Colon (tissue), 2 donors: ENCODE results near the gene MEF2C.

Source experiments
- FAIRE-seq: peaks from 2 replicates; lab custom pipeline; 2012; peaks lifted over from hg19 to GRCh38; lab: Jason Lieb, UNC
- donor health status: control.
- donor health status: control.

The MEF2C gene

DNA sequence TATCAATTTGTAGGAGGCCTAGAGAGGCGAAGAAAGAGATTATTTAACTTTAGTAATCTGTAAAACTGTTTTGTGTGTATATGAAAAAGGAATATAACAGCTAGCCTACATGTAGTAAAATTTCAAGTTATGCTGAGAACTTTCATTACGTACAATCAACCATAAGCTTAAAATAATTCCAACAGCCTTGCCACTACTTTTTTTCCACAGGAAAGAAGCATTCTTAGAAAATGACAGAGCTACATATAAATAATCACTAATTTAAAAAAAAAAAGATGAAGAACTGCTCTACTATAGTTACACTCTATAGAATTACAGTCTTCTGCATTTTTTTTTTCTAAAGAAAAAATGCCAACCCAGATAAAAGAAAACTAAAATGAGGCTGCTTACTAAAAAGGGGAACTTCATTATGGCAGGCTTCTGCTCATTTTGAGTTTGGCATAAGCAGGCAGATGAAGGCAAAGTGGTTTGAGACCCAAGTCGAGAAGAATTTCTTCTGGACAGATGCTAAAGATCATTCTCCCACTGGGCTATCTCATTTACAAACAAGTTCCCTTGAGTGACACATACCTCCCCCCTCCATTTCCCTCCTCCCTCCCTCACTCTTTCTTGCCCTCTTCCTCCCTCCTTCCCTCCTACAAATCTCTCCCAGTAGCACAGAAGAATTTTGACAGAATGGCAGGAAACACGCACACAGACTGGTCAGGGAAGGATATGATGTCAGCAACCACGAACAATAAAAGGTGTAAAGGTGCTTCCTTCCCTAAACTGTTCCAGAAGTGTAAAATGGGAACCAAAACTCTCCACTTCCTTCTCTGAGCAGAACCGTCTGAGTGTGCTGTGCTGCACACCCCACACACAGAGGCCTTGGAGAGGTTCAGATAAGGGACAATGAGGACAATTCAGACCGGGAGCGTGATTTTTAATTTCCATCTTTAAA is 56.1 kb downstream of the MEF2C start:
- no peak for FAIRE-seq

DNA sequence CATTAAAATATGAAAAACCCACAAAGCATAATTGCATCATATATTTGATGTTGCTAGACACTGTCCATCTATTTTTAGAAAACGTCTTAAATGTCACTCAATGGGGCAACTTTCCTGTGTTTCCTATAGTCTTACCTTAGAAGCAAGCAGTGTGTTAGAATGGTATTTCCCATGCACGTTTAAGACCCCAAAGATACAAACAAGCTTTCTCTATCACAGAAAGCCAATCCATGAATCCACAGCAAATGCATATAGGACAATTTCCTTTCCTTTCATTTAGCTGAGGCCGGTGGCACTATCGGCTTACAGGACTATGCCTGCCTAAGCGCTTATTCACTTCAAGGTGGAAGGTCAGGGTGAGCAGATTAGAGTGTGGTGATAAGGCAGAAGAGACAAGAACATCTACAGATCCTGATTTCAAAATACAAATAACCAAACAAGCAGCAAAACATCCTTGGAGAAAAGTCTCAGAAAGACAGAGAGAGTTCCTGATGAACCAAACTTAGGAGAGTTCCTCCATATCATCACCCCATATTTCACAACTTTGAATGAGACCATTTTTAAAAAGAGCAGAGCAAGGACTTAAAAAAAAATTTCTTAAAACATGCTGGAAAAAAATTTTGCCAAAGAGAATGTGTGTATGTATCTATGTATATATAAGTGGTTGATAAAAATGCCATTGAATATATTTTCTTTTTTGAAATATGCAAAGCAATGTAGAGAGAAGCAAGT is 57.2 kb downstream of the MEF2C start:
- peak; percentile 53 for FAIRE-seq

DNA sequence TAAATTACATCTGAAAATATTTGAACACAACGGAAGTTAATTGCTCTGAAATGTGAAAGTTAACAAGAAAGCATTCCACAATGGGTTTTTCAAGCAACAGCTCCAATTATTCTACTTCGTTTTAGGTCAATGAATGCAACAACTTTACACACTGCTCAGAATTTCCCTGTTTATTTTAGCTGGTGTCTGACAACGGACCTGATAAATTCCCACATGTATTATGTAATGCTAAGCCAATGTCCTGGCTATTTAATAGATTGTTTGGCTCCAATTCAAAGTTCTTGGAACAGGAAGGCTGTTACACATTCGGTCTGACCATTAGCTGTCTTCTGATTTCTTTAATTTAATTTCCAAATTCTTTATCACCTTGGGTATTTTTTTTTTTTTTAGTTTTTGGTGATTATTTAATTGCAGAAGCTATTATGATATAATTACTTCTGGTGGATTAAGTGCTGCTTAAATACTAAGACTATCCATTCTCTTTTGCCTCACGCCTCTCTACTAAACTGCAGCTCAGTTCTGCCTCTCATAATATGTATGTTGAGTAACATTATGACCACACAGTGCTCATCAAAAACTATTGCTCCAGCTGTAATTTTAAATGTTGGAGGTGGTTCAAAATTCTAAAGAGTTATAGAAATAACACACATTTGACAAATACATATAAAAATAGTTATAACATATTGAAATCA is 57.9 kb downstream of the MEF2C start:
- FAIRE-seq: no peak

DNA sequence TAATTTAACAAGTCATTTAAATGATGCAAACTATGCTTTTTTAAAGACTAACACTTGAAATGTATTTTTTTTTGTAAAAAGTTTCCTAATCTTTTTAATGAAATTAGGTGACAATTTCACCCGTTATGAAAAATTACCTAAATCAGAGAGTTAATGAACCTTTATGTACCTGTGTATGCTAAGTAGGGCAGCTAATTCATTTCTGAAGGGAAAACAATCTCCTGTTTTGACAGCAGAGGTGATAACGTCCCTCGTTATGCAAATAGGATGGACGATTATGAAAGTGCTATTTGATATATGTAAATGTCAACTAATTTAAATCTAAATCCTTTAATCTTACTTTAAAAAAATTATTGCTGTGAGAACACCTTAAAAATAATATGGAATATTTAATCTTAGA is 58.8 kb downstream of the MEF2C start:
- FAIRE-seq: no peak

DNA sequence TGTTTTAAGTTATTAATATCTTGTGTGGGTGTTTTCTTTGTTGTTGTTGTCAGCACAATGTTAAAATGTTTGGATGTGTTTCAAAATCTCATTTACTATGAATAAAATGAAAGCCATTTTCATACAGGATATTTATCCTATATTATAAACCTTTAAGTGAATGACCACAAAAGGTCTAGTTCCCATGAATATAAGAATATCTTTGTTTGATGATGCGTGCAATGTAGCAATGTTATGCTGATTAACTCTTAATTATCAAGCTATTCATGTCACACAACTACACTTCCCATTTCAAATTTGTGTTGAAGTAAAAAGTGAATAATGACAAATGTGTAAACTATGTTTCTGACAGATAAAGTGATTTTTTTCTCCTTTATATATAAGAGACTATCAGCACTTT is 59.8 kb downstream of the MEF2C start:
- no peak for FAIRE-seq

DNA sequence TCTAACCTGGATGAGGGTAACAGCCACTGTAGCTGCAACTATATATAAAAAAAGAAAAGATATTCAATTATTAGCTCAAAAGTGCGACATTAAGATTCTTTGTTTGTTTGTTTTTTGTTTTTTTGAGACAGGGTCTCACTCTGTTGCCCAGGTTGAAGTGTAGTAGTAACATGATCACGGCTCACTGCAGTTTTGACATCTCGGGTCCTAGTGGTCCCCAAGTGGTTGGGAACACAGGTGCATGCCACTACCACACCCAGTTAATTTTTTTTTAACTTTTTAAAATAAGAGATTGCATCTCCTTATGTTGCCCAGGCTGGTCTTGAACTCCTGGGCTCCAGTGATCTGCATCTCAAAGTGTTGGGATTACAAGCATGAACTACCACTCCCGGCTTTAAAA is 61.8 kb downstream of the MEF2C start:
- FAIRE-seq: no peak

DNA sequence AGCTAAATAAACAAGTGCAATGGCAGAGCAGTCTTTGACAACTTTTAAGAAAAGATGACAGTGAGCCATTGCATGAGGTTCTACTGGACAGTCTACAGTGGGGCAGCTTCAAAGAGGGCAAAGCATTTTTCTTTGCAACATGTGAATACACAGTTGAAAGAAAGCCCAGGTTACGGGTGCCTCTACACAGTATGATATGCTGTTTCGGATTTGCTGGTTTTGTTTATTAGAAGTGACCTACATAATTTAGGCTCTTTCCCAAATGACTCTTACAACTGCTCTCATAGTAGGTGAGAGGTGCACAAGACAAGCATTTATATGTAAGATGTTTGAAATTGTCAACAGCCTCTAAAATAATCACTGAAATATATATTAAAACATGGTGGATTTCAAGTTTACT is 62.4 kb downstream of the MEF2C start:
- no peak for FAIRE-seq

DNA sequence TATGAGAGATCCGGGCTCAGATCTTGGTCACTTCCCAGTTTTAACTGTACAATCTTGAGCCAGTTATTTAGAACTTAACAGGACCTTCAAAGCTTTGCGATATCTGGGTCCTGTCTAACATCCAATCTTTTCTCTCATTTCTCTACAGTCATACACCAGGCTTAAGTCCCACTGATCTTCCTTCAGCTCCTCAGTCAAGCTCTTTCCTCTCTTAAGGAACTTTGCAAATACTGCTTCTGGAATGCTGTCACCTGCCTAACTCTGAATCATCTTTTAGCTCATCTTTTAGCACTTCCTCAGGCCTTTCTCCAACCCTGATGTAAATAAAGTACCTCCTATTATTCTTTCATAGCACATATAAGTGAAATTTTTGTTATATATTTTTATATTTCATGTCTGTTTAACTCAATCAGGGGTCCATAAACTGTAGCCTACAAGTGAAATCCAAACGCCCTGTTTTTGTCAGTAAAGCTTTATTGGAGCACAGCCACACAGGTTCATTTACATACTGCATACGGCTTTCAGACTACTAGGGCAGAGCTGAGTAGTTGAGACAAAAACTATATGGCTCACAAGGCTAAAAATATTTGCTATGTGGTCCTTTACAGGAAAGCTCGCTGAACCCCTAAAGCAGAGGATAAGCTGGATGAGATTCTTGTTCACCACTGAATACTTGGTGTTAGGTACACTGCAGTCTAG is 63.5 kb downstream of the MEF2C start:
- no peak for FAIRE-seq

DNA sequence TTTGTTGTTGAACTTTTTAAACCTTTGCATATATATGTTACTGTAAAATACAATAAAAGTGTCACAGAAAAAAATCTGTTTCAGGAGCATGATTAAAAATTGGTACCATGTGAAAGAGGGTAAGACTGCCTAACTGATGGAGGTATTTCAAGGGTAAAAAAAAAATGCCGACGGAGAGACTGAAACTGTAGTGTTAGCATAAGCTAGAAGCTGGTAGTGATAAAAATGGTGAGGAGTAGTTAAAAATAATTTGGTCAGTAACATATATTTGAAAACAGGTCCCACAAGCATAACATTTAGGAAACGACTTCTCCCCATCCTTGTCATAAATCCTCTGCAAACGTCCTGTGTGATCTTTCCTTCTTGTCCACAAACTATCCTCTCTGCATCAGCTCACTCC is 64.7 kb downstream of the MEF2C start:
- no peak for FAIRE-seq

DNA sequence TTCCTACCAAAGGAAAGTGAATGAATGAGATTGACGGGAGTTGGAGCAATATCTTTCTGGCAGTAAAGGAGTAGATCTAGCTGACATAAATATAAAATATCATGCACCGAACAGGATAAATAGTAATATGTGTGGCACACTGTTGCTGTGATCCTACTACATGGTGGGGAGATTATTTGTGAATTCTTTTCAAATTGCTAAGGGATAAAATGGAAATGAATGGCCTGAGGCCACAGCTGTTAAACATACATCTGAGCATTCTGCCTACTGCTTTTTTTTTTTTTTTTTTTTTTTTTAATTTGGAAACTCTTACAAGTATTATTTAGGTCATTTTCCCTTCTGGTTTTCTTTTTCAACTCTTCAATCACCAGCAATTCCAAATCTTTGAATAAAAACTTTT is 66.8 kb downstream of the MEF2C start:
- no peak for FAIRE-seq

DNA sequence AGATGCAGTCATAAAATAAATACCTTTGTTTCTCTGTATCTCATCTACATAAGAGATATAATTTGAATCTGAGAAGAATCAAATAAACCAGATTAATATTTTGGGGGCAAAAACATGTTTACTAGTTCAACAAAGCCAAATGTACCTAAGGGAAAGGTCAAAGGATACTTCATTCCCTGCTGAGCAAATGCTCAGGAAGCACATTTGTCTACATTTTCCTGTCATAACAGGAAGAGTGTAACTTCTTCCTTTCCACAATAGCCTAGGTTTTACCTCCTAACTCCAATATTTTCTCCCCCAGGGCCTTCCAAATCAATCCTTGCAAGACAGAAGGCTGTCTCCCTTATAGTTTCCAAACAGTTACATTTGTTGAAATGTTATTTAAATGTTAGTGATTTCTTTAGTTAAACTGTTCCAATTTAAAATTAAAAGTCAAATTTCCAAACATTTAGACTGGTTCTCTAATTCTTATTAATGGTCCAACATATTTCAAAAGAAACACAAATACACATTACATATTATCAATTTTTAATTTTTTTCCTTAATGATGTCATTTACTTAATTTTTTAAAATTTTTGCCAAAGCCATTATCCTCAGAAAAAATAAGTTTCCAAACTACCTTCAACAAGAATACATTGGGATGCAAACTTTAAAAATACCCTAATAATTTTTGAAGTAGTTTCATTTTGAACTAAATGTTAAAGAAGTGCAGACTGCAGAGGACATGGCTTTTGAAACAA is 67.8 kb downstream of the MEF2C start:
- peak; percentile 85 for FAIRE-seq

DNA sequence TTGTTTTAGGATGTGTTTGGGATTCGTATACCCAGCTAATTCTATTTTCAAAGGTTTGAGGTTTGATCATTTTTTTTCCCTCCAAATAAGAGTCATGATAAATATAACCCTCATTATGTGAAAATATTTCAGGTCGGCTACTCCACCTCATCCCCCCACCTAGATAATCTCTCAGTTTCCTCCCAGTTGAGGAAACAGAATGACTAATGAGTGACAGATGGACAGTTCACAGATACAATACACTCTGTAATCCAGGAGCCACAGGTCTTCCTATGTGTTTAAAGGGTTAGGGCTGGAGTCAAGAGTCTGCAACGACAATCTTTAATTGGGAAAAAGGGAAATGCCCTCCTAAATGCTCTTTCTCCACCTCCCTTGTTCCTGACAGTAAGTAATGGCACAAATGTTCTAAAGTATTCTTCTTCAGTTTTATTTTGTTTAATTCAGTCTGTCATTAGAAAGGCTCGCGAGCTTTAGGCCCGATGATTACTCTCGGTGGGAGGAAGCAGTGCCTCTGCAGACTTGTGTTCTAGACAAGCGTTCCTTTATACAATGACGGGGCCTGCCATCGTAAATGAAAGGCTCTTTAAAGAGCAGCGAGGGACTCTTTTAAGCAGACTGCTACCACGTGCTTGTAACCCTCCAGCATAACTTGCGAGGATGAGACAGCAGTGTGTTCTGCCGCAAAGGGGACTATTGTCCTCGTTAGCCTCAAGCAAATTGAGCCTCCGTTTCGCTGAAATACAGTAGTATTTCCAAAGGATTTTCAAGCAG is 69.0 kb downstream of the MEF2C start:
- FAIRE-seq: peak; percentile 36

DNA sequence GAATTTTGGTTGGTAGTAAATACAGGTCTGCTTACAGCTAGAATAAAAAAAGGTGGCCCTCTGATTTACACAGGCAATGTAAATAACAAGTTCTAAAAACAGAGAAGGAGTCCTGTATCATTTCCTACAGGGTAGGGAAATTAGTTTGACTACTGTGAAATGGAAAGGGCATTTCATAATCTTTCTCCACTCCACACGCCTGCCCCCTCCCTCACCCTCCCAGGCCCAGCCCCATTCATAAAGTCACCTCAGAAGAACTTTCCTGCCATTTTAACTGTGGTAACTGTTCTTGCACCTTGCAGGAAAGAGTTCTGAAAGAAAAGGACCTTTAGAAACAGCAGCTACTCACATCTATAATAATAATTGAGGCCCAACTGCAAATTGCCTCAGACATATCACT is 69.7 kb downstream of the MEF2C start:
- FAIRE-seq: no peak

DNA sequence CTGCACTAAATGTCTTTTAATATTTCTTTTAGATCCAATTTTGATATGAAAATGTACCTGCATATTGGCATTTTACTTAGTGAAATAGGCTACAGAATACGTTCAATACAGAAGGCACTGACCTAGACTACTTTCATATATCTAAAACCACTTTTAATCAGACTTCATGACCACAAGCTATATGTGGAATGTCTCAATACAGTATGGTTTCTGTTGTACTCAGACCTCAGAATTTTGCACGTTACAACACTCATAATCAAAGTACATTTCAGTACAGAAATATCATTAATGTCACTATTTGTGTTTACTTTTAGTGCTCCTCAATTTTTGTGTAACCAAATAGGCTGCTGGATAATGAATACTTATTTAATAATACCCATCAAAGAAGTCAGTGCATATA is 74.8 kb downstream of the MEF2C start:
- no peak for FAIRE-seq

DNA sequence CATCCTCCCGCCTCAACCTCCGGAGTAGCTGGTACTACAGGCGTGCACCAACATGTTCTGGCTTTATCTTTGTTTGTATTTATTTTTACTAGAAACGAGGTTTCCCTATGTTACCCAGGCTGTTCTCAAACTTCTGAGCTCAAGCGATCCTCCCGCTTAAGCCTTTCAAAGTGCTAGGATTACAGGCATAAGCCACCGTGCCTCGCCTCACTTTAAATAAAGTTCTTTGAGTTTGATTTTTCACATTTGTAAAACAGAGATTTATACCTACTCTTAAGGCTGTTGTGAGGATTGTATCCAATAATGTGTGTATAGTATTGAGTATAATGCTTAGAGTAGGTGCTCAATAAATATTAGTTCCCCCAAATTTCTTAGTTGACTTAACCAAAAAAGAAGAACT is 75.7 kb downstream of the MEF2C start:
- FAIRE-seq: no peak

DNA sequence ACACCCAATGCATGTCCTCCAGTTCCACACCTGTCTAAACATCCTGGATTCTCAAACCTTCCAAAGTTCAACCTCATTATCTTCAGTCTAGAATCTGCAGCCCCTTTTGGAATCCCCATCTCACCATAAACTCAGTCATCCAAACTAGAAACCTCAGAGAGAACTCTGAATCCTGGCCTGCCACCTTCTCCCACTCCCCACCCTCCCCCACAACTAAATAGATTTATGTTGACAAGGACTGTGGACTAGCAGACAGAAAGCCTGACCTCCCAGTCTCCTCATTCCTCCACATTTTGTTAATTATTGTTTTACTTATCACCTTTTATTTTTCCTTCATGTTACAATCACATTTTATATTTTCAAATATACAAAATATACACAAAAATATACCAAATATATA is 76.6 kb downstream of the MEF2C start:
- FAIRE-seq: no peak

DNA sequence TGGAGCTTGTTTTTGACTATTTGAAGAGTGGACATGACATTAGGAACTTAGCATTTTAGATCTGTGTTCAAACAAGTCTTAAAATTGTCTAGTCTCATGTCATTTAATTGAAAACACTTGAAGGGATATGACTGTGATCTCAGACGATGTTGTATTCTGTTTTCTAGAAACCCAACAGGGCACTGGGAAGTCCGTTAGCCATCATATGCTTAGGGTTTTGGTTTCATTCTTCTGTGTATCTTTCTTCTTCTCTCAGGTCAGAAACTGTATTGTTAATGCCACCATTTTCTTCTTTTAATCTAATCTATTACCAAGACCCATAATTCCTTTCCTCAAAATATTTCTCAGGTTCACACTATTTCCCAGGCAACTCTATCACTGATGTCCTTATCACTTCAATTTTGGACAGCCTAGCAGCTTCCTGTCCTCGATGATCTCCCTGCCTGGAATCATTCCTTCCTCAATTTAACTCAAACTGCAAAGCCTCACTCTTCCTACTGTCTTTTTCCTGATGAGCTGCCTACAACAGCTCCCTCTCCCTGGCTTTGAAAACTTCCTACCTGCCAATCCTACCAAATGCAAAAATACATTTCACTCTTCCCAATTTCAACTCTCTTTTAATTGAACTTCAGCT is 77.7 kb downstream of the MEF2C start:
- no peak for FAIRE-seq

DNA sequence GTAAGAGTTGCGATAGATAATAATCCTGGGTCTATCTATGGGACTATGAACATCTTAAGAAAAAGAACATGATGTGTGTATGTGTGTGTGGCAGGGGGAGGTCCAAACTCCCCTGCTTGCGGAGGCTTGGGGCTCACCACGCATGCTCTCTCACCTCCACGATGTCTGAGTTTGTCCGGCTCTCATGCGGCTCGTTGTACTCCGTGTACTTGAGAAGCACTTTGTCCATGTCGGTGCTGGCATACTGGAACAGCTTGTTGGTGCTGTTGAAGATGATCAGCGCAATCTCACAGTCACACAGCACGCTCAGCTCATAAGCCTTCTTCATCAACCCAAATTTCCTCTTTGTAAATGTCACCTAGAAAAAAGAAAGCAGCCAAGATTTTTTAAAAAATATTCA is 78.5 kb downstream of the MEF2C start:
- FAIRE-seq: no peak

DNA sequence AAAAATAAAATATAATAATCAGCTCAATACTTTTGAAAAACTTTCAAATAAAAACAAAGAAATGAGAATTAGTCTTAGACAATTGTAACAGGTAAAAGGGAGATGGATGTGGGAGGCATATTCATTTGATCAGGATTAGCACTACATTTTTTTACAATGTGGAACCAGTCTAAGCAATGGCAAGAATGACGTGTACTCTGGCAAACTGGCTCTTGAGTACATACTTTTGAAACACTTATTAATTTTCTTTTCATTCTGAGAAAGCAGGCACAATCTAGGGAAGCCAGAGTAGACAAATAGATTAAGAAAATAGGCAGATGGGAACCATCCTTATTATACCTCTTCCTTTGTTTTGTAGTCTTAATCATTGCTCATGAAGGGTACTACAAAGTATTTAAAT is 79.7 kb downstream of the MEF2C start:
- no peak for FAIRE-seq

DNA sequence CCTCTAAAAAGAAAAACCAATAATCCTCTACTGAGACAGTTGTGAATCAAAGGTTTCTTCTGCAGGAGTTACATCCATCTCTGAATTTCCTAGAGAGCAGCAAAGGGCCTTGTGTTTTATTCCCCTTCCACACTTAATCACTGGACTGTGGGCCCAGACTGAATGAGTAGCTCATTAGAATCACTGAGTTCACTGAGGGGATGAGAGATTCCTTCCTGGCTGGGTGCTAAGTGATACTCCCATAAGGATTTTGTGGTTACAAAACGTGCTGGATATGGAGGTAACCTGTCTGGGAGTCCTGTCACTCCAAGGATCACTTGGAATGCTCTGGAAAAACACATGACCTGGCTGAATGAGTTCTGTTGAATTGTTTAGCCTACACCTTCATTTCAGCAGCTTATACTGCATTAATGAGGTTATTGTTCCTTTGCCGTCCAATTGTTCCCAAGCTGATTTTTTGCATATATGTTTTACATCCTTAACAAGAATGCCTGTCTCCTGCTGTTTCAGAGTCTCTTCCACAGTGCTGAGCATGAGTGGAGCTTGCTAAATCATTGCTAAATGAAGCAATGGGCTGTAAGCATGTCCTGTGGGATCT is 82.9 kb downstream of the MEF2C start:
- FAIRE-seq: no peak
